Progenitor cell of endocrine pancreas (in vitro differentiated cells): Measurements from ENCODE around the gene PADI4. TPM values are rescaled to one million over a fixed set of nuclear protein-coding genes. Genes with fewer than 3 reads are reported as not detected.
A peak's percentile ranks its signal among the peaks of the same experiment; 100 is the strongest.
"Not testable (repeated sequence)": the region's sequence is repeated elsewhere in the genome, so short reads cannot be mapped to it uniquely, and the experiment has no call there.

Experiments used
- DNase-seq: peaks from one replicate; pipeline ENCODE4 v3.0.0; 2021; ENCODE audit warnings: low spot score; ENCODE audit not compliant: unreplicated experiment
- H3K27ac Mint-ChIP-seq: 2 replicates; pipeline ENCODE4 v1.8.0; 2021; ENCODE audit warnings: mild to moderate bottlenecking, moderate library complexity, mixed read lengths
- H3K27me3 Mint-ChIP-seq: 2 replicates; pipeline ENCODE4 v1.8.0; 2021; ENCODE audit warnings: mixed read lengths
- H3K36me3 Mint-ChIP-seq: 2 replicates; pipeline ENCODE4 v1.8.0; 2022; ENCODE audit warnings: mixed read lengths; ENCODE audit not compliant: insufficient read depth
- H3K4me1 Mint-ChIP-seq: 2 replicates; pipeline ENCODE4 v1.8.0; 2021; ENCODE audit warnings: low read depth, mixed read lengths
- H3K4me3 Mint-ChIP-seq: 2 replicates; pipeline ENCODE4 v1.8.0; 2021; ENCODE audit warnings: low read depth, mild to moderate bottlenecking, moderate library complexity, mixed read lengths
- H3K9me3 Mint-ChIP-seq: 2 replicates; pipeline ENCODE4 v1.8.0; 2021; ENCODE audit warnings: low read depth, mixed read lengths
- CTCF ChIP-seq: fragments of 200-600 bp; sonication (generic); IDR thresholded peaks from one replicate; pipeline ENCODE4 v1.5.0; 2021; ENCODE audit warnings: antibody characterized with exemption, mild to moderate bottlenecking; ENCODE audit not compliant: unreplicated experiment
- total RNA-seq: library from RNA; stranded (reverse); gene quantifications from 2 replicates; pipeline ENCODE4 v1.2.1, GENCODE V29; 2021

The PADI4 gene
- total RNA-seq, 1 donor from 2014 or later, result not detected

GRCh38 chr1:17404034-17404684 is 96.2 kb downstream of the PADI4 start:
- DNase-seq, result no peak
- no peak overlapping the region for H3K4me3 Mint-ChIP-seq
- H3K9me3 Mint-ChIP-seq, result no peaks in the 10 kb centered on the region
- TF ChIP-seq CTCF, result no peak
- peaks cover 11% of the 10 kb centered on the region for H3K36me3 Mint-ChIP-seq
- no peak overlapping the region for H3K27ac Mint-ChIP-seq
- H3K27me3 Mint-ChIP-seq, result no peaks in the 10 kb centered on the region
- no peaks in the 10 kb centered on the region for H3K4me1 Mint-ChIP-seq

GRCh38 chr1:17404820-17405219 is 96.8 kb downstream of the PADI4 start:
- Mint-ChIP-seq H3K36me3 (peaks cover 15% of the 10 kb centered on the region), H3K4me1 (no peaks in the 10 kb centered on the region), H3K27ac (no peak overlapping the region), H3K9me3 (no peaks in the 10 kb centered on the region), H3K27me3 (no peaks in the 10 kb centered on the region), H3K4me3 (no peak overlapping the region)
- TF ChIP-seq CTCF, result no peak
- no peak for DNase-seq

- TF ChIP-seq CTCF, result peak; percentile 85
- Mint-ChIP-seq H3K27me3 (no peaks in the 10 kb centered on the region), H3K4me1 (no peaks in the 10 kb centered on the region), H3K27ac (no peak overlapping the region), H3K4me3 (no peak overlapping the region), H3K36me3 (peaks cover 23% of the 10 kb centered on the region), H3K9me3 (no peaks in the 10 kb centered on the region)
- peak; percentile 74 for DNase-seq
Measured at GRCh38 chr1:17405898-17406759, 98.1 kb downstream of the PADI4 start.

- H3K27me3 Mint-ChIP-seq, DNase-seq, H3K4me3 Mint-ChIP-seq, H3K9me3 Mint-ChIP-seq, H3K4me1 Mint-ChIP-seq, H3K27ac Mint-ChIP-seq: not testable (repeated sequence)
- H3K36me3 Mint-ChIP-seq, result peaks cover 23% of the 10 kb centered on the region
Measured at GRCh38 chr1:17406760-17407475, 98.9 kb downstream of the PADI4 start.

GRCh38 chr1:17407786-17408514 is 100.0 kb downstream of the PADI4 start:
- not testable (repeated sequence) for H3K27ac Mint-ChIP-seq, H3K4me1 Mint-ChIP-seq, H3K4me3 Mint-ChIP-seq, H3K27me3 Mint-ChIP-seq, DNase-seq, H3K9me3 Mint-ChIP-seq
- peaks cover 24% of the 10 kb centered on the region for H3K36me3 Mint-ChIP-seq

- Mint-ChIP-seq H3K4me1 (no peaks in the 10 kb centered on the region), H3K4me3 (no peak overlapping the region), H3K27me3 (no peaks in the 10 kb centered on the region), H3K36me3 (peaks cover 28% of the 10 kb centered on the region), H3K9me3 (no peaks in the 10 kb centered on the region), H3K27ac (peak overlapping the region; percentile 24)
- TF ChIP-seq CTCF, result no peak
- DNase-seq, result no peak
Measured at GRCh38 chr1:17409391-17409811, 101.4 kb downstream of the PADI4 start.
